HCT116 (cell line): ENCODE measurements around the gene MNAT1.

Experiments
- ATF3 ChIP-seq: IDR thresholded peaks from 2 replicates; pipeline ENCODE4 v1.6.1; 2012
- CBX3 ChIP-seq: IDR thresholded peaks from 2 replicates; pipeline ENCODE4 v1.6.1; 2012; ENCODE audit warnings: low read depth
- CEBPB ChIP-seq: IDR thresholded peaks from 2 replicates; pipeline ENCODE4 v1.6.1; 2012; ENCODE audit warnings: low read depth
- CTCF ChIP-seq, 3 experiments: fragments of 200-600 bp in 1 of 3; sonication (generic) in 1 of 3; IDR thresholded peaks in 2 of 3; conservative IDR thresholded peaks in 1 of 3; 2 replicates each; pipeline ENCODE4 v1.5.1; 2012 to 2017; ENCODE audit warnings: low read depth in 2 of 3, low read length in 2 of 3, antibody characterized with exemption in 1 of 3, borderline replicate concordance in 1 of 3, control low read depth in 1 of 3, mild to moderate bottlenecking in 1 of 3, mixed read lengths in 1 of 3, mixed run types in 1 of 3, moderate library complexity in 1 of 3; ENCODE audit not compliant: insufficient read depth in 1 of 3
- EZH2 ChIP-seq: fragments of 200-600 bp; sonication (generic); IDR thresholded peaks from 2 replicates; pipeline ENCODE4 v1.6.1; 2017; ENCODE audit warnings: antibody characterized with exemption, mixed run types
- JUND ChIP-seq: IDR thresholded peaks from 2 replicates; pipeline ENCODE4 v1.6.1; 2012
- MAX ChIP-seq: IDR thresholded peaks from 2 replicates; pipeline ENCODE4 v1.6.1; 2012
- POLR2A ChIP-seq: IDR thresholded peaks from 2 replicates; pipeline ENCODE4 v1.7.0; 2011; ENCODE audit warnings: borderline replicate concordance; ENCODE audit not compliant: insufficient read depth, insufficient read length; ENCODE audit errors: extremely low read depth
- POLR2AphosphoS5 ChIP-seq: IDR thresholded peaks from 2 replicates; pipeline ENCODE4 v1.6.1; 2011; ENCODE audit warnings: mild to moderate bottlenecking, low read depth, low read length, moderate library complexity
- SIN3A ChIP-seq: IDR thresholded peaks from 2 replicates; pipeline ENCODE4 v1.6.1; 2012; ENCODE audit warnings: low read depth
- SRF ChIP-seq: IDR thresholded peaks from 2 replicates; pipeline ENCODE4 v1.6.1; 2012; ENCODE audit warnings: low read depth
- TF ChIP-seq, protein P1 (sequence below): IDR thresholded peaks from 2 replicates; pipeline ENCODE4 v1.6.1; 2012; ENCODE audit warnings: low read depth

- TF ChIP-seq CTCF (IDR thresholded peaks at IDR 0.05 in 2 of 3, conservative IDR thresholded peaks at IDR 0.05 in 1 of 3; ENCODE audit: borderline replicate concordance in 1 of 3, insufficient read depth in 1 of 3, low read depth in 2 of 3, low read length in 2 of 3) (no peak), JUND (no peak), MAX (no peak), SIN3A (no peak), SRF (no peak), ATF3 (no peak), EZH2 (no peak), CBX3 (no peak), CEBPB (no peak), POLR2A (no peak), POLR2AphosphoS5 (no peak)
- TF ChIP-seq, protein P1, sequence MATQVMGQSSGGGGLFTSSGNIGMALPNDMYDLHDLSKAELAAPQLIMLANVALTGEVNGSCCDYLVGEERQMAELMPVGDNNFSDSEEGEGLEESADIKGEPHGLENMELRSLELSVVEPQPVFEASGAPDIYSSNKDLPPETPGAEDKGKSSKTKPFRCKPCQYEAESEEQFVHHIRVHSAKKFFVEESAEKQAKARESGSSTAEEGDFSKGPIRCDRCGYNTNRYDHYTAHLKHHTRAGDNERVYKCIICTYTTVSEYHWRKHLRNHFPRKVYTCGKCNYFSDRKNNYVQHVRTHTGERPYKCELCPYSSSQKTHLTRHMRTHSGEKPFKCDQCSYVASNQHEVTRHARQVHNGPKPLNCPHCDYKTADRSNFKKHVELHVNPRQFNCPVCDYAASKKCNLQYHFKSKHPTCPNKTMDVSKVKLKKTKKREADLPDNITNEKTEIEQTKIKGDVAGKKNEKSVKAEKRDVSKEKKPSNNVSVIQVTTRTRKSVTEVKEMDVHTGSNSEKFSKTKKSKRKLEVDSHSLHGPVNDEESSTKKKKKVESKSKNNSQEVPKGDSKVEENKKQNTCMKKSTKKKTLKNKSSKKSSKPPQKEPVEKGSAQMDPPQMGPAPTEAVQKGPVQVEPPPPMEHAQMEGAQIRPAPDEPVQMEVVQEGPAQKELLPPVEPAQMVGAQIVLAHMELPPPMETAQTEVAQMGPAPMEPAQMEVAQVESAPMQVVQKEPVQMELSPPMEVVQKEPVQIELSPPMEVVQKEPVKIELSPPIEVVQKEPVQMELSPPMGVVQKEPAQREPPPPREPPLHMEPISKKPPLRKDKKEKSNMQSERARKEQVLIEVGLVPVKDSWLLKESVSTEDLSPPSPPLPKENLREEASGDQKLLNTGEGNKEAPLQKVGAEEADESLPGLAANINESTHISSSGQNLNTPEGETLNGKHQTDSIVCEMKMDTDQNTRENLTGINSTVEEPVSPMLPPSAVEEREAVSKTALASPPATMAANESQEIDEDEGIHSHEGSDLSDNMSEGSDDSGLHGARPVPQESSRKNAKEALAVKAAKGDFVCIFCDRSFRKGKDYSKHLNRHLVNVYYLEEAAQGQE, result no peak
These were observed 52.3 kb downstream of the MNAT1 start for GRCh38 chr14:60786905-60787304.
